HEK293 (cell line): ENCODE results near the gene SLC19A1.

ENCODE experiments used
- ZNF391 ChIP-seq: fragments of 450-650 bp; formaldehyde crosslinking; IDR thresholded peaks from 2 replicates; pipeline ENCODE4 v1.5.1; 2016; ENCODE audit warnings: low read depth, missing biosample characterization, missing genetic modification characterization, borderline replicate concordance
- TF ChIP-seq, protein P1 (sequence below): fragments of 450-650 bp; formaldehyde crosslinking; IDR thresholded peaks from 2 replicates; pipeline ENCODE4 v1.5.1; 2016; ENCODE audit warnings: missing biosample characterization, missing genetic modification characterization

DNA sequence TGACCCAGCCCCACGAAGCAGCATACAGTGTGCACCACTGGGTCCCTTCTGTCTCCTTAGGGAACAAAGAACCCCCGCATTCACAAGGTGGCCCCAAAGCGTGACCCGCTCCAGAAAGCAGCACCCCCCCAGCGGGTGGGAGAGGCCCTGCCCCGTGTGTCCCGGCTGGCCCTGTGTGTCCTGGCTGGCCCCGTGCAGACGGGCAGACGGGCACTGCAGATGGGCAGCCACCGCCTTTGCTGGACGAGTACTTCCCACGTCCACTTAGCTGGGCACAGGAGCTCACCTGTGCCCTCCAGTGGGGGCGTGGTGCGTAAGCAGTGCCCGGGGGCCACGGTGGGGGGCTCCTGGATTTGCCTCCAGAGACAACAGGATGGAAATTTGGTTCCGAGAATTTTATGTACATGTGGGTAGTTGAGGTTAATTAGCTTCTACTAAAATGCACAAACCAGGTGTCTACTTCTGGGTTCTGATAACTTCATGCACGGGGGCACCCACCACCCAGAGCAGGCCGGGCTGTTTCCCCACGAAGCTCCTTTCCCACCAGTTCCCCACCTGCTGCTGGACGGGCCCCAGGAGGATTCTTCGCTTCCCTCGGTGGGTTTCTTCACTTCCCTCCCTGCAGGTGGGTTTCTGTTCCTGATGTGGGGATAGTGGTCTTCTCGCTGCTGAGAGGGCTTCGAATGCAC is 33.2 kb upstream of the SLC19A1 start:
- TF ChIP-seq, protein P1, sequence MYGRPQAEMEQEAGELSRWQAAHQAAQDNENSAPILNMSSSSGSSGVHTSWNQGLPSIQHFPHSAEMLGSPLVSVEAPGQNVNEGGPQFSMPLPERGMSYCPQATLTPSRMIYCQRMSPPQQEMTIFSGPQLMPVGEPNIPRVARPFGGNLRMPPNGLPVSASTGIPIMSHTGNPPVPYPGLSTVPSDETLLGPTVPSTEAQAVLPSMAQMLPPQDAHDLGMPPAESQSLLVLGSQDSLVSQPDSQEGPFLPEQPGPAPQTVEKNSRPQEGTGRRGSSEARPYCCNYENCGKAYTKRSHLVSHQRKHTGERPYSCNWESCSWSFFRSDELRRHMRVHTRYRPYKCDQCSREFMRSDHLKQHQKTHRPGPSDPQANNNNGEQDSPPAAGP: no peak
- no peak for TF ChIP-seq ZNF391 (tag by site-specific recombination)
